GM19099 (cell line): ENCODE data around the gene TRAF3.

Experiments used
- POLR2A ChIP-seq: IDR thresholded peaks from 3 replicates; pipeline ENCODE4 v1.6.1; 2011; ENCODE audit warnings: low read depth; ENCODE audit not compliant: insufficient read length; ENCODE audit errors: extremely low read depth

Gene TRAF3

GRCh38 chr14:102739190-102739469, 38.1 kb upstream of the TRAF3 start:
- TF ChIP-seq POLR2A = no peak

- TF ChIP-seq POLR2A = no peak
Observed at GRCh38 chr14:102746634-102747438, 30.4 kb upstream of the TRAF3 start.

GRCh38 chr14:102748806-102749205, 28.4 kb upstream of the TRAF3 start:
- no peak for TF ChIP-seq POLR2A

GRCh38 chr14:102749393-102750305, 27.6 kb upstream of the TRAF3 start:
- TF ChIP-seq POLR2A = no peak

- TF ChIP-seq POLR2A = no peak
Observed at GRCh38 chr14:102750376-102750775, 26.9 kb upstream of the TRAF3 start.

GRCh38 chr14:102751088-102751487, 26.2 kb upstream of the TRAF3 start:
- TF ChIP-seq POLR2A = no peak

GRCh38 chr14:102752239-102752847, 24.9 kb upstream of the TRAF3 start:
- no peak for TF ChIP-seq POLR2A

GRCh38 chr14:102754370-102755262, 22.6 kb upstream of the TRAF3 start:
- TF ChIP-seq POLR2A = peak; percentile 36

GRCh38 chr14:102757646-102758045, 19.6 kb upstream of the TRAF3 start:
- TF ChIP-seq POLR2A = no peak

GRCh38 chr14:102758087-102758486, 19.2 kb upstream of the TRAF3 start:
- TF ChIP-seq POLR2A = no peak

- TF ChIP-seq POLR2A = no peak
Observed at GRCh38 chr14:102759456-102760187, 17.6 kb upstream of the TRAF3 start.

- TF ChIP-seq POLR2A = no peak
Observed at GRCh38 chr14:102760496-102761193, 16.6 kb upstream of the TRAF3 start.

- TF ChIP-seq POLR2A = no peak
Observed at GRCh38 chr14:102761206-102761605, 16.0 kb upstream of the TRAF3 start.
